GM06990 (cell line): ENCODE measurements around the gene WNT5A.

Experiments used
- DNase-seq: peaks from one replicate; pipeline ENCODE4 v3.0.0-alpha.2; 2011; ENCODE audit not compliant: insufficient read length; ENCODE audit errors: extremely low read depth
- H3K27me3 ChIP-seq: replicated peaks from 2 replicates; pipeline ENCODE4 v1.6.0; 2011; ENCODE audit warnings: low read length; ENCODE audit not compliant: control insufficient read depth, insufficient read depth
- H3K36me3 ChIP-seq: 2 replicates; pipeline ENCODE4 v1.5.1; 2011; ENCODE audit warnings: low read length; ENCODE audit not compliant: control insufficient read depth, insufficient read depth
- H3K4me3 ChIP-seq: replicated peaks from 2 replicates; pipeline ENCODE4 v1.5.1; 2011; ENCODE audit warnings: low read depth, mild to moderate bottlenecking, control low read depth, low read length
- CTCF ChIP-seq: IDR thresholded peaks from 2 replicates; pipeline ENCODE4 v1.5.1; 2011; ENCODE audit warnings: low read length, control low read depth, mild to moderate bottlenecking, inconsistent platforms; ENCODE audit not compliant: insufficient read depth, poor library complexity, severe bottlenecking

Gene WNT5A

GRCh38 chr3:55449527-55449926, 37.6 kb downstream of the WNT5A start:
- no peaks in the 10 kb centered on the region; the same call in 1 of the 2 replicates for H3K27me3 ChIP-seq
- DNase-seq: no peak
- H3K36me3 ChIP-seq: no peaks in the 10 kb centered on the region
- H3K4me3 ChIP-seq: no peak overlapping the region
- TF ChIP-seq CTCF: no peak

- DNase-seq: no peak
- H3K4me3 ChIP-seq: no peak overlapping the region
- peaks cover 1% of the 10 kb centered on the region; the same call in 1 of the 2 replicates for H3K27me3 ChIP-seq
- no peak for TF ChIP-seq CTCF
- H3K36me3 ChIP-seq: no peaks in the 10 kb centered on the region
These were observed 40.3 kb downstream of the WNT5A start for GRCh38 chr3:55446850-55447249.

DNA sequence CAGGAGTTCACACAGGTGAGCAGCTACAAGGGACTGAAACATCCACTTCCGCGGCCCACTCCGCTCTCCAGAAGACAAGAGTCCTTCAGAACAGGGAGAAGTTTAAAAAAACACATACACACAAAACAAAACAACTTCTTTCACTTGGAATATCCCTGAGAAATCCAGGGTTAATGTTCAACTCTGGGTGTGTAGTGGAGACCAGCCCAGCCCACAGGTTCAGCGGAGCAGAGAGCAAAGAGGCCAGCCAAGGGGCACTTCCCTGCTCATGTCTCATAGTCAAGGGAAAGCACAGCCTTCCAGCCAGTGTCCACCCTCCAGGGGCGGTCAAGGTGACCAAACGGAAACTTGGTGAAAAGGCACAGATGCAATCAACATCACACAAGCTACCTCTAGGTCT, 41.6 kb downstream of the WNT5A start:
- no peak for TF ChIP-seq CTCF
- no peak for DNase-seq
- Histone ChIP-seq H3K4me3 (no peak overlapping the region), H3K27me3 (peaks cover 1% of the 10 kb centered on the region; the same call in 1 of the 2 replicates), H3K36me3 (no peaks in the 10 kb centered on the region)

GRCh38 chr3:55443346-55443745, 43.8 kb downstream of the WNT5A start:
- DNase-seq: no peak
- no peak for TF ChIP-seq CTCF
- no peaks in the 10 kb centered on the region for H3K36me3 ChIP-seq
- peaks cover 1% of the 10 kb centered on the region; the same call in 1 of the 2 replicates for H3K27me3 ChIP-seq
- H3K4me3 ChIP-seq: no peak overlapping the region

- DNase-seq: no peak
- no peak for TF ChIP-seq CTCF
- no peaks in the 10 kb centered on the region for H3K36me3 ChIP-seq
These were observed 44.2 kb downstream of the WNT5A start for GRCh38 chr3:55442861-55443260.

GRCh38 chr3:55441499-55441898, 45.6 kb downstream of the WNT5A start:
- no peak for TF ChIP-seq CTCF
- Histone ChIP-seq H3K27me3 (peaks cover 1% of the 10 kb centered on the region; the same call in 1 of the 2 replicates), H3K4me3 (no peak overlapping the region), H3K36me3 (no peaks in the 10 kb centered on the region)
- no peak for DNase-seq

More at GRCh38 chr3:55442861-55443260, 44.2 kb downstream of the WNT5A start:
- H3K4me3 ChIP-seq: no peak overlapping the region
- peaks cover 1% of the 10 kb centered on the region; the same call in 1 of the 2 replicates for H3K27me3 ChIP-seq
